KOPT-K1 (cell line): ENCODE data around the gene FOXD2.

ENCODE experiments used
- H3K27ac ChIP-seq: fragments of 200-600 bp; sonication (generic); 2 replicates; pipeline ENCODE4 v1.5.1; 2016; ENCODE audit warnings: antibody characterized with exemption, mild to moderate bottlenecking, low read depth, low read length; ENCODE audit not compliant: poor library complexity, severe bottlenecking
- H3K36me3 ChIP-seq: fragments of 200-600 bp; sonication (generic); 2 replicates; pipeline ENCODE4 v1.5.1; 2017; ENCODE audit warnings: antibody characterized with exemption, mild to moderate bottlenecking, low read length, moderate library complexity; ENCODE audit not compliant: insufficient read depth
- H3K9me3 ChIP-seq: fragments of 200-600 bp; sonication (generic); 2 replicates; pipeline ENCODE4 v1.5.1; 2017; ENCODE audit warnings: antibody characterized with exemption, low read length, mild to moderate bottlenecking; ENCODE audit not compliant: insufficient read depth, poor library complexity, severe bottlenecking

Gene FOXD2

GRCh38 chr1:47437447-47438164 is at the start of gene FOXD2:
TSS of gene FOXD2 (plus strand) at chr1:47438044. CDS start at chr1:47438136, 92 bp downstream.
- peak within 1 kb of the TSS; percentile 78 for H3K27ac ChIP-seq
- H3K36me3 ChIP-seq: peaks cover 27% of the 10 kb centered on the region

GRCh38 chr1:47388891-47389238 is 49.0 kb upstream of the FOXD2 start:
- Histone ChIP-seq H3K36me3 (no peaks in the 10 kb centered on the region), H3K9me3 (no peaks in the 10 kb centered on the region), H3K27ac (no peak overlapping the region)

More at GRCh38 chr1:47437447-47438164, at the start of gene FOXD2:
- H3K9me3 ChIP-seq: no peaks in the 10 kb centered on the region

- H3K36me3 ChIP-seq: no peaks in the 10 kb centered on the region
- H3K9me3 ChIP-seq: no peaks in the 10 kb centered on the region
- H3K27ac ChIP-seq: no peak overlapping the region
Observed at GRCh38 chr1:47389731-47390130, 48.1 kb upstream of the FOXD2 start.

GRCh38 chr1:47390843-47391242 is 47.0 kb upstream of the FOXD2 start:
- Histone ChIP-seq H3K27ac (no peak overlapping the region), H3K36me3 (no peaks in the 10 kb centered on the region), H3K9me3 (no peaks in the 10 kb centered on the region)

- no peak overlapping the region for H3K27ac ChIP-seq
- H3K36me3 ChIP-seq: no peaks in the 10 kb centered on the region
- H3K9me3 ChIP-seq: no peaks in the 10 kb centered on the region
Observed at GRCh38 chr1:47393141-47393540, 44.7 kb upstream of the FOXD2 start.

GRCh38 chr1:47395433-47395832 is 42.4 kb upstream of the FOXD2 start:
- no peaks in the 10 kb centered on the region for H3K9me3 ChIP-seq
- no peaks in the 10 kb centered on the region for H3K36me3 ChIP-seq
- H3K27ac ChIP-seq: no peak overlapping the region

- H3K9me3 ChIP-seq: no peaks in the 10 kb centered on the region
- H3K36me3 ChIP-seq: no peaks in the 10 kb centered on the region
- H3K27ac ChIP-seq: no peak overlapping the region
Observed at GRCh38 chr1:47396671-47397196, 41.1 kb upstream of the FOXD2 start.

- no peak overlapping the region for H3K27ac ChIP-seq
- H3K9me3 ChIP-seq: no peaks in the 10 kb centered on the region
- no peaks in the 10 kb centered on the region for H3K36me3 ChIP-seq
Observed at GRCh38 chr1:47399138-47399845, 38.6 kb upstream of the FOXD2 start.

GRCh38 chr1:47399846-47400155 is 38.0 kb upstream of the FOXD2 start:
- Histone ChIP-seq H3K27ac (no peak overlapping the region), H3K36me3 (no peaks in the 10 kb centered on the region)

GRCh38 chr1:47401761-47402160 is 36.1 kb upstream of the FOXD2 start:
- no peaks in the 10 kb centered on the region for H3K36me3 ChIP-seq
- H3K27ac ChIP-seq: no peak overlapping the region
- no peaks in the 10 kb centered on the region for H3K9me3 ChIP-seq

More at GRCh38 chr1:47399846-47400155, 38.0 kb upstream of the FOXD2 start:
- no peaks in the 10 kb centered on the region for H3K9me3 ChIP-seq

GRCh38 chr1:47402591-47402990 is 35.3 kb upstream of the FOXD2 start:
- H3K36me3 ChIP-seq: no peaks in the 10 kb centered on the region

GRCh38 chr1:47403321-47403910 is 34.4 kb upstream of the FOXD2 start:
- Histone ChIP-seq H3K9me3 (no peaks in the 10 kb centered on the region), H3K36me3 (no peaks in the 10 kb centered on the region), H3K27ac (no peak overlapping the region)

More at GRCh38 chr1:47402591-47402990, 35.3 kb upstream of the FOXD2 start:
- H3K27ac ChIP-seq: no peak overlapping the region
- H3K9me3 ChIP-seq: no peaks in the 10 kb centered on the region

- Histone ChIP-seq H3K27ac (no peak overlapping the region), H3K9me3 (no peaks in the 10 kb centered on the region), H3K36me3 (no peaks in the 10 kb centered on the region)
Observed at GRCh38 chr1:47405697-47406096, 32.1 kb upstream of the FOXD2 start.

- no peaks in the 10 kb centered on the region for H3K36me3 ChIP-seq
- H3K27ac ChIP-seq: no peak overlapping the region
- H3K9me3 ChIP-seq: no peaks in the 10 kb centered on the region
Observed at GRCh38 chr1:47406966-47407365, 30.9 kb upstream of the FOXD2 start.

GRCh38 chr1:47407481-47407880 is 30.4 kb upstream of the FOXD2 start:
- H3K9me3 ChIP-seq: no peaks in the 10 kb centered on the region
- H3K27ac ChIP-seq: no peak overlapping the region
- H3K36me3 ChIP-seq: no peaks in the 10 kb centered on the region
